ENCODE measurements around the gene AMBRA1. TPM values are rescaled to one million over a fixed set of nuclear protein-coding genes. Genes with fewer than 3 reads are reported as not detected.
"Not testable (repeated sequence)": the region's sequence is repeated elsewhere in the genome, so short reads cannot be mapped to it uniquely, and the experiment has no call there.

AMBRA1 gene
- polyA plus RNA-seq, 1 of the 3 experiments (the other 2 are of a cell fraction): 10.4 TPM

DNA sequence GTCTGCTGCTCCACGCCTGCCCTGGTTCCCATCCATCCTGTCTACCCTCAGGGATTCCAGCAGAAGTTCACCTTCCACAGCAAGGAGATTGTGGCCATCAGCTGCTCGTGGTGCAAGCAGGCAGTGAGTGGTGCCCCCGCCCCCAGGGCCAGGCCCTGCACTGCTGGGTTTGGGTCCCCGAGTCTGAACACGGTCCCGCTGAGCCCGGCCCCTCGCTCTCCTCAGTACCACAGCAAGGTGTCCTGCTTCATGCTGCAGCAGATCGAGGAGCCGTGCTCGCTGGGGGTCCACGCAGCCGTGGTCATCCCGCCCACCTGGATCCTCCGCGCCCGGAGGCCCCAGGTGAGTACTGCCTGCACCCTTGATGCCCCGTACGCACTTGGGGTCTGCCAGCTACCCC, 222.6 kb downstream of the AMBRA1 start:
- H3K27ac ChIP-seq (ENCODE audit: low read depth in 2 of 2, low read length in 1 of 2); H3K4me2 ChIP-seq; H3K79me2 ChIP-seq (ENCODE audit: insufficient read depth); H2AFZ ChIP-seq (ENCODE audit: low read depth); H3F3A ChIP-seq (replicated peaks; ENCODE audit: insufficient read depth); H3K9me3 ChIP-seq; H3K27me3 ChIP-seq (ENCODE audit: insufficient read depth); H3K9ac ChIP-seq; H3K4me3 ChIP-seq (ENCODE audit: low read depth in 2 of 2, low read length in 1 of 2); POLR2A ChIA-PET; H3K9me2 ChIP-seq; H4K20me1 ChIP-seq (ENCODE audit: insufficient read depth); DNase-seq: not testable (repeated sequence)
- WGBS (ENCODE audit: low lambda C conversion rate): 98% methylated on average over 10 of the region's 19 CpGs
- H3K4me1 ChIP-seq (ENCODE audit: control insufficient read depth in 1 of 2, insufficient read depth in 2 of 2, low read depth in 1 of 2, low read length in 1 of 2): peaks cover 4 to 15% of the 10 kb centered on the region in 2 experiments; a peak in 2 of 4 replicates
- CTCF ChIA-PET: interaction anchor here (1.1 to 18.0 kb wide), 2 partner anchors 21 to 132 kb away, joined by 3 to 423 read pairs; partner anchors contain the start of gene DGKZ
- H3K36me3 ChIP-seq (replicated peaks in 1 of 2; ENCODE audit: control insufficient read depth in 1 of 2, insufficient read depth in 2 of 2, low read length in 1 of 2): peaks cover 5 to 23% of the 10 kb centered on the region in 2 experiments

DNA sequence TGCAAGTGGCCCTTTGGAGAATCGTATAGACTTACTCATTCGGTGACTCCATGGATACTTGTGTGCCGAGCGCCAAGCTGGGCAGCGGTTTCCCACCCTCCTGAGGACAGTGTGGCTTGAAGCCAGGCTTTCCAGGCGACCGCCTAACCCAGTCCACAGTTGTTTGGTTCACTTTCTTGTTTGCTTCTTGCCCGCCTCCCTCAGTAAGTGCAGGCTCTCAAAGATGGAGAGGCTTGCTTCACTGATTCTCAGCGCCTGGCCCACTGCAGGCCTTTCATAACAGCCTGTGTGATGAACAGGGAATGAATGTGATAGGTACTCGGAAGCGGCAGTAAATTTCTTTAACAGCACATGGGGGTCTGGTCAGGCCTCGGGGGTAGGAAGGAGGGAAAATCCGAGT, 223.6 kb downstream of the AMBRA1 start:
- 81% methylated on average over 13 of the region's 13 CpGs for WGBS (ENCODE audit: low lambda C conversion rate)
- no peaks in the 10 kb centered on the region for H3K79me2 ChIP-seq (ENCODE audit: insufficient read depth)

More for the DNA sequence above, 223.6 kb downstream of the AMBRA1 start:
- Histone ChIP-seq H3K27me3 (ENCODE audit: insufficient read depth) (no peaks in the 10 kb centered on the region), H3K27ac (ENCODE audit: low read depth in 2 of 2, low read length in 1 of 2) (no peak overlapping the region), H3K36me3 (replicated peaks in 1 of 2; ENCODE audit: control insufficient read depth in 1 of 2, insufficient read depth in 2 of 2, low read length in 1 of 2) (peaks cover 5 to 15% of the 10 kb centered on the region in 2 experiments), H2AFZ (ENCODE audit: low read depth) (no peak overlapping the region), H3K4me3 (ENCODE audit: low read depth in 2 of 2, low read length in 1 of 2) (no peak overlapping the region), H3K9me2 (no peaks in the 10 kb centered on the region), H3K4me1 (ENCODE audit: control insufficient read depth in 1 of 2, insufficient read depth in 2 of 2, low read depth in 1 of 2, low read length in 1 of 2) (peaks cover 4 to 15% of the 10 kb centered on the region in 2 experiments; a peak in 2 of 4 replicates), H3K9me3 (no peaks in the 10 kb centered on the region), H3K4me2 (no peak overlapping the region), H3K9ac (no peak overlapping the region), H4K20me1 (ENCODE audit: insufficient read depth) (no peaks in the 10 kb centered on the region), H3F3A (replicated peaks; ENCODE audit: insufficient read depth) (peaks cover 8% of the 10 kb centered on the region)
- TF ChIP-seq RAD21 (IDR thresholded peaks at IDR 0.05; ENCODE audit: low read length): no peak
- TF ChIP-seq TAF1 (IDR thresholded peaks at IDR 0.05; ENCODE audit: borderline replicate concordance, low read depth, low read length): no peak
- no peak for TF ChIP-seq NFIC (IDR thresholded peaks at IDR 0.05; ENCODE audit: borderline replicate concordance)
- TF ChIP-seq JUND (IDR thresholded peaks at IDR 0.05): no peak
- no peak for TF ChIP-seq EP300 (IDR thresholded peaks at IDR 0.05; ENCODE audit: borderline replicate concordance in 1 of 2, low read depth in 1 of 2, low read length in 1 of 2)
- TF ChIP-seq FOXM1 (IDR thresholded peaks at IDR 0.05; ENCODE audit: low read depth): no peak
- TF ChIP-seq NRF1 (IDR thresholded peaks at IDR 0.05; ENCODE audit: low read depth, low read length): no peak
- TF ChIP-seq SMC3 (IDR thresholded peaks at IDR 0.05; ENCODE audit: low read depth, low read length): no peak
- TF ChIP-seq, protein P1, sequence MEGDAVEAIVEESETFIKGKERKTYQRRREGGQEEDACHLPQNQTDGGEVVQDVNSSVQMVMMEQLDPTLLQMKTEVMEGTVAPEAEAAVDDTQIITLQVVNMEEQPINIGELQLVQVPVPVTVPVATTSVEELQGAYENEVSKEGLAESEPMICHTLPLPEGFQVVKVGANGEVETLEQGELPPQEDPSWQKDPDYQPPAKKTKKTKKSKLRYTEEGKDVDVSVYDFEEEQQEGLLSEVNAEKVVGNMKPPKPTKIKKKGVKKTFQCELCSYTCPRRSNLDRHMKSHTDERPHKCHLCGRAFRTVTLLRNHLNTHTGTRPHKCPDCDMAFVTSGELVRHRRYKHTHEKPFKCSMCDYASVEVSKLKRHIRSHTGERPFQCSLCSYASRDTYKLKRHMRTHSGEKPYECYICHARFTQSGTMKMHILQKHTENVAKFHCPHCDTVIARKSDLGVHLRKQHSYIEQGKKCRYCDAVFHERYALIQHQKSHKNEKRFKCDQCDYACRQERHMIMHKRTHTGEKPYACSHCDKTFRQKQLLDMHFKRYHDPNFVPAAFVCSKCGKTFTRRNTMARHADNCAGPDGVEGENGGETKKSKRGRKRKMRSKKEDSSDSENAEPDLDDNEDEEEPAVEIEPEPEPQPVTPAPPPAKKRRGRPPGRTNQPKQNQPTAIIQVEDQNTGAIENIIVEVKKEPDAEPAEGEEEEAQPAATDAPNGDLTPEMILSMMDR (IDR thresholded peaks at IDR 0.05): no peak
- TF ChIP-seq, protein P2, sequence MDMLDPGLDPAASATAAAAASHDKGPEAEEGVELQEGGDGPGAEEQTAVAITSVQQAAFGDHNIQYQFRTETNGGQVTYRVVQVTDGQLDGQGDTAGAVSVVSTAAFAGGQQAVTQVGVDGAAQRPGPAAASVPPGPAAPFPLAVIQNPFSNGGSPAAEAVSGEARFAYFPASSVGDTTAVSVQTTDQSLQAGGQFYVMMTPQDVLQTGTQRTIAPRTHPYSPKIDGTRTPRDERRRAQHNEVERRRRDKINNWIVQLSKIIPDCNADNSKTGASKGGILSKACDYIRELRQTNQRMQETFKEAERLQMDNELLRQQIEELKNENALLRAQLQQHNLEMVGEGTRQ (IDR thresholded peaks at IDR 0.05; ENCODE audit: borderline replicate concordance, low read depth, low read length): no peak
- TF ChIP-seq YY1 (IDR thresholded peaks at IDR 0.05; ENCODE audit: low read depth): no peak
- TF ChIP-seq RCOR1 (IDR thresholded peaks at IDR 0.05; ENCODE audit: low read length): no peak
- TF ChIP-seq RXRA (IDR thresholded peaks at IDR 0.05; ENCODE audit: borderline replicate concordance, low read depth): no peak
- TF ChIP-seq, protein P3, sequence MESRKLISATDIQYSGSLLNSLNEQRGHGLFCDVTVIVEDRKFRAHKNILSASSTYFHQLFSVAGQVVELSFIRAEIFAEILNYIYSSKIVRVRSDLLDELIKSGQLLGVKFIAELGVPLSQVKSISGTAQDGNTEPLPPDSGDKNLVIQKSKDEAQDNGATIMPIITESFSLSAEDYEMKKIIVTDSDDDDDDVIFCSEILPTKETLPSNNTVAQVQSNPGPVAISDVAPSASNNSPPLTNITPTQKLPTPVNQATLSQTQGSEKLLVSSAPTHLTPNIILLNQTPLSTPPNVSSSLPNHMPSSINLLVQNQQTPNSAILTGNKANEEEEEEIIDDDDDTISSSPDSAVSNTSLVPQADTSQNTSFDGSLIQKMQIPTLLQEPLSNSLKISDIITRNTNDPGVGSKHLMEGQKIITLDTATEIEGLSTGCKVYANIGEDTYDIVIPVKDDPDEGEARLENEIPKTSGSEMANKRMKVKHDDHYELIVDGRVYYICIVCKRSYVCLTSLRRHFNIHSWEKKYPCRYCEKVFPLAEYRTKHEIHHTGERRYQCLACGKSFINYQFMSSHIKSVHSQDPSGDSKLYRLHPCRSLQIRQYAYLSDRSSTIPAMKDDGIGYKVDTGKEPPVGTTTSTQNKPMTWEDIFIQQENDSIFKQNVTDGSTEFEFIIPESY (IDR thresholded peaks at IDR 0.05; ENCODE audit: borderline replicate concordance, low read depth): no peak
- TF ChIP-seq GABPA (IDR thresholded peaks at IDR 0.05; ENCODE audit: low read depth): no peak
- CTCF ChIA-PET: interaction anchor here (1.2 to 18.0 kb wide), 7 partner anchors 9 to 168 kb away, joined by 3 to 423 read pairs (median 18); partner anchors contain the start of genes CHRM4, DGKZ and MDK
- POLR2A ChIA-PET: no interaction called here
- DNase-seq: no peak
